Esophagus muscularis mucosa (tissue), 4 donors: ENCODE measurements around the gene MMD. TPM values are rescaled to one million over a fixed set of nuclear protein-coding genes. Genes with fewer than 3 reads are reported as not detected.

Experiments
- DNase-seq: peaks from one replicate; pipeline ENCODE4 v3.0.0-alpha.2; 2017; ENCODE audit errors: extremely low spot score
- H3K27ac ChIP-seq, 4 donors: fragments of 200-600 bp; sonication (generic); replicated peaks in 1 of 4; 1 replicate in 3 of 4; 2 replicates in 1 of 4; pipeline ENCODE4 v1.5.1; 2016 to 2019; ENCODE audit warnings: mild to moderate bottlenecking in 1 of 4
- H3K27me3 ChIP-seq, 4 donors: fragments of 200-600 bp; sonication (generic); one replicate each; pipeline versions ENCODE4 v1.5.1 to v1.6.0; 2016 to 2019
- H3K36me3 ChIP-seq, 4 donors: fragments of 200-600 bp; sonication (generic); one replicate each; pipeline ENCODE4 v1.5.1; 2016 to 2019
- H3K4me1 ChIP-seq, 4 donors: fragments of 200-600 bp; sonication (generic); one replicate each; pipeline ENCODE4 v1.5.1; 2016 to 2019
- H3K4me3 ChIP-seq, 4 donors: fragments of 200-600 bp; sonication (generic); 1 replicate in 2 of 4; 2 replicates in 2 of 4; pipeline ENCODE4 v1.5.1; 2016 to 2019; ENCODE audit warnings: mild to moderate bottlenecking in 4 of 4, moderate library complexity in 1 of 4
- H3K9me3 ChIP-seq, 4 donors: fragments of 200-600 bp; sonication (generic); 1 replicate in 3 of 4; 2 replicates in 1 of 4; pipeline ENCODE4 v1.5.1; 2016 to 2019
- EP300 ChIP-seq: sonication (generic); formaldehyde crosslinking; IDR thresholded peaks from one replicate; pipeline ENCODE4 v1.6.1; 2017; ENCODE audit warnings: antibody characterized with exemption
- POLR2A ChIP-seq: fragments of 450-650 bp; IDR thresholded peaks from one replicate; pipeline ENCODE4 v1.6.1; 2017; ENCODE audit warnings: antibody characterized with exemption, moderate library complexity, mild to moderate bottlenecking, low read depth
- POLR2AphosphoS5 ChIP-seq, 2 donors: sonication (generic); formaldehyde crosslinking; IDR thresholded peaks; one replicate each; pipeline ENCODE4 v1.6.1; 2017; ENCODE audit warnings: antibody characterized with exemption in 2 of 2
- WGBS: methylation state at CpG from one replicate; pipeline ENCODE4 v1.1.5; 2018; 5-methylcytosine and 5-hydroxymethylcytosine counted together
- intact Hi-C: fragments of 100-400 bp; cut with DNase I; formaldehyde crosslinking; loops from one replicate; pipeline ENCODE4 v1.15.1; 2023
- total RNA-seq, 4 donors: library from RNA; depleted of rRNA; stranded (reverse); fragments of >200 nt; gene quantifications; one replicate each; pipeline versions ENCODE4 v1.1.0 to v1.2.1, GENCODE V29; 2016
- TF ChIP-seq, protein P1 (sequence below), 3 experiments: fragments of 200-600 bp in 2 of 3; fragments of 450-650 bp in 1 of 3; sonication (generic) in 2 of 3; IDR thresholded peaks; one replicate each; pipeline ENCODE4 v1.5.1; 2017 to 2019; ENCODE audit warnings: antibody characterized with exemption in 3 of 3, mild to moderate bottlenecking in 2 of 3, moderate library complexity in 1 of 3

MMD gene
- total RNA-seq, 4 donors from 2014 or later, result 28.5 to 43.9 (median 32.4) TPM

DNA sequence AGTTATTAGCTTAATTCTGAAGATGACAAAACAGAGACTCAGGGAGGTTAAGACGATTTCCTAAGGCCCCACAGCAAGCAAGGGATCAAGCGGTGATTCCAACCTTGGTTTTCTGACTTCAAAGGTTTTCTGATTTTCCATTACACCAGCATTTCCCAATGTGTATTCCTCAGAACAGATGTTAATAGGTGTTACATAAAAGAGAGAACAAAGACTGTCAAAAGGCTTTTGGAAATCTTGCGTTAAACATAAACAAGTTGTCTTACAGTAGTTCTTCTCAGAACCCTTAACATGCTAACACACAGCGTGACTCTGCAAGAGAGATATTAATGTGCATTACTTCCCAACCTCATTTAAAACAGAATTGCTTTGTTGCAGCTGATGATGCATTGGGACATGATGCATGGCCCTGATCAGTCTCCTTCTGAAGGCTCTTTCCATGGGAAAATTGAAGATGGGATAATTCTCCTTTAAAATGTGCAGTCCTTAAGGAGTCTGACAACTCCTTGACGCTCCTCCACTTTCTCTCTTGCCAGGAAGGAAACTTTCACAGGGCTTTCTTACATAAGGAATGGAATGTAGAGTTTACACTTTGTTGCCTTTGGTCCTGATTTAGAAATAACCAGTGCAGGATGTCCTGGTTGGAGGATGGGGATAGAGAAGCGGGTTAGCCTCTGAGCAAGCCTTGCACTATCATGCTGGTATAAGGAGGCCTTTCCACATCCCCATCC is 21.5 kb upstream of the MMD start:
- Histone ChIP-seq H3K36me3 (no peaks in the 10 kb centered on the region), H3K27ac (peak overlapping the region; percentile 78 to 92 (median 86)), H3K9me3 (no peaks in the 10 kb centered on the region), H3K4me3 (no peak overlapping the region), H3K4me1 (peaks cover 14 to 81% (median 74%) of the 10 kb centered on the region in 4 donors), H3K27me3 (no peaks in the 10 kb centered on the region)
- no peak for DNase-seq
- TF ChIP-seq POLR2AphosphoS5 (IDR thresholded peaks at IDR 0.05), result peak; percentile 68 to 88
- no peak for TF ChIP-seq POLR2A
- TF ChIP-seq EP300, result peak; percentile 83
- 47% methylated on average over 6 of the region's 6 CpGs for WGBS
- intact Hi-C loops, result no loop called here

DNA sequence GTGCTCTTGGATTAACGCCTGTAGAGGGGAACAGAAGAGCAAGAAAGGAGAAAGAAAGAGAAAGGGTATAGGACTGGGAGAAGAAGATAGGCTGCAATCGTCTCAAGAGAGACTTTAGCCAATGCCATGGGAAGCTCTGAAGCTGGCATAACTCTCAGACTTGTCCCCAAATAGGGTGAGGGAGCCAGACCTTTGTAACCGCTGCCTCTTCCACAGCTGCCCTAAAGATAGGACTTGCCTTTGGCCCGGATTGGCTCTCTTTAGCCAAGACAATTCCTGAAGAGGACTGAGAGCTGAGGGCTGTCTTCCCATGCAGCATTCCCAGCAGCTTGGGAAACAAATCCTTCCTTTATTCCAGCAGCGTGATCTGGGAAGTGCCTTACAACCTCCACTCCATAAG is 20.8 kb upstream of the MMD start:
- Histone ChIP-seq H3K4me1 (peaks cover 14 to 81% (median 74%) of the 10 kb centered on the region in 4 donors), H3K36me3 (no peaks in the 10 kb centered on the region), H3K9me3 (no peaks in the 10 kb centered on the region), H3K4me3 (no peak overlapping the region), H3K27ac (peak overlapping the region; percentile 78 to 92 (median 86)), H3K27me3 (no peaks in the 10 kb centered on the region)
- DNase-seq, result no peak
- intact Hi-C loops, result no loop called here
- WGBS, result 37% methylated on average over 5 of the region's 5 CpGs
- TF ChIP-seq EP300 (no peak), POLR2AphosphoS5 (IDR thresholded peaks at IDR 0.05) (no peak), POLR2A (no peak)
- TF ChIP-seq, protein P1, sequence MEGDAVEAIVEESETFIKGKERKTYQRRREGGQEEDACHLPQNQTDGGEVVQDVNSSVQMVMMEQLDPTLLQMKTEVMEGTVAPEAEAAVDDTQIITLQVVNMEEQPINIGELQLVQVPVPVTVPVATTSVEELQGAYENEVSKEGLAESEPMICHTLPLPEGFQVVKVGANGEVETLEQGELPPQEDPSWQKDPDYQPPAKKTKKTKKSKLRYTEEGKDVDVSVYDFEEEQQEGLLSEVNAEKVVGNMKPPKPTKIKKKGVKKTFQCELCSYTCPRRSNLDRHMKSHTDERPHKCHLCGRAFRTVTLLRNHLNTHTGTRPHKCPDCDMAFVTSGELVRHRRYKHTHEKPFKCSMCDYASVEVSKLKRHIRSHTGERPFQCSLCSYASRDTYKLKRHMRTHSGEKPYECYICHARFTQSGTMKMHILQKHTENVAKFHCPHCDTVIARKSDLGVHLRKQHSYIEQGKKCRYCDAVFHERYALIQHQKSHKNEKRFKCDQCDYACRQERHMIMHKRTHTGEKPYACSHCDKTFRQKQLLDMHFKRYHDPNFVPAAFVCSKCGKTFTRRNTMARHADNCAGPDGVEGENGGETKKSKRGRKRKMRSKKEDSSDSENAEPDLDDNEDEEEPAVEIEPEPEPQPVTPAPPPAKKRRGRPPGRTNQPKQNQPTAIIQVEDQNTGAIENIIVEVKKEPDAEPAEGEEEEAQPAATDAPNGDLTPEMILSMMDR (IDR thresholded peaks at IDR 0.05), result no peak

DNA sequence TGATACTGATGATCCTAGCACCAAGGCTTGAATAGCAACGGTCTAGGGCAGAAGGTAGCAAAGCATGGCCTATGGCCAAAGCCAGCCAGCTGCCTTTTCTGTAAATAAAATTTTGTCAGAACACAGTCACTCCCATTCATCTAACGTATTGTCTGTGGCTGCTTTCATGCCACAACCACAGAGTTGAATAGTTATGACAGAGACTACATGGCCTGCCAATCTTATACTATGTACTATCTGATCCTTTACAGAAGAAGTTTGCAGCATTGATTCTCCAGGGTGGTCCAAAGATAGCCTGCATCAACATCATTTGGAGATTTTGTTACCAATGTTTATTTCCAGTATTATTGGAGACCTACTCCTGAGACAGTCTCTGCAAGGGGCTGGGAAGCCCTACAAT is 19.9 kb upstream of the MMD start:
- Histone ChIP-seq H3K9me3 (no peaks in the 10 kb centered on the region), H3K36me3 (no peaks in the 10 kb centered on the region), H3K27ac (peak overlapping the region; percentile 78 to 92 (median 86)), H3K27me3 (no peaks in the 10 kb centered on the region), H3K4me3 (no peak overlapping the region), H3K4me1 (peaks cover 14 to 80% (median 73%) of the 10 kb centered on the region in 4 donors)
- 37% methylated on average over 2 of the region's 2 CpGs for WGBS
- intact Hi-C loops, result no loop called here
- TF ChIP-seq, protein P1 (IDR thresholded peaks at IDR 0.05), result no peak
- no peak for TF ChIP-seq EP300
- no peak for TF ChIP-seq POLR2AphosphoS5 (IDR thresholded peaks at IDR 0.05)
- TF ChIP-seq POLR2A, result no peak
- DNase-seq, result no peak

DNA sequence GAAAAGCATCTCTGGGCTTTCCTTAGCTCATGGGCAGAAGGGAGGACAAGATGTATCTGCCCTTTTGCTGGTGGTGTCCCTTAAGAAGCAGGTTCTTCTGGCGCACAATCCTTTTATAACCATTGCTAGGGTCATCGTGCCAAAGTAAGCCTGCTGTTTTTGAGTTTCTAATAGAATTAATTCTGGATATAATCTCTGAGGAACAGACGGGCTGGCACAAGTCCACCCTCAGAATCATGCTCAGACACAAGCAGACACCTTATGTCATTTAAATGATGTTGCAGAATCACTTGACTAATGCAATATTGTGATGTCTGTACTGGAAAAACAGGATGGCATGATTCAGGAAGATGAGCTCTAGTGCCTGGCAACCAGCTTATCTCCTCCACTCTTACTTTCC is 18.8 kb upstream of the MMD start:
- no peaks in the 10 kb centered on the region for H3K9me3 ChIP-seq
- H3K4me1 ChIP-seq, result peaks cover 10 to 69% (median 63%) of the 10 kb centered on the region in 4 donors
- no peak overlapping the region for H3K4me3 ChIP-seq
- 49% methylated on average over 3 of the region's 3 CpGs for WGBS
- intact Hi-C loops, result no loop called here
- no peaks in the 10 kb centered on the region for H3K27me3 ChIP-seq
- TF ChIP-seq EP300, result no peak
- no peak for TF ChIP-seq POLR2A
- TF ChIP-seq, protein P1 (IDR thresholded peaks at IDR 0.05), result no peak
- TF ChIP-seq POLR2AphosphoS5 (IDR thresholded peaks at IDR 0.05), result peak; percentile 10 to 11
- peak overlapping the region; percentile 78 to 92 (median 86) for H3K27ac ChIP-seq
- H3K36me3 ChIP-seq, result no peaks in the 10 kb centered on the region
- DNase-seq, result no peak

DNA sequence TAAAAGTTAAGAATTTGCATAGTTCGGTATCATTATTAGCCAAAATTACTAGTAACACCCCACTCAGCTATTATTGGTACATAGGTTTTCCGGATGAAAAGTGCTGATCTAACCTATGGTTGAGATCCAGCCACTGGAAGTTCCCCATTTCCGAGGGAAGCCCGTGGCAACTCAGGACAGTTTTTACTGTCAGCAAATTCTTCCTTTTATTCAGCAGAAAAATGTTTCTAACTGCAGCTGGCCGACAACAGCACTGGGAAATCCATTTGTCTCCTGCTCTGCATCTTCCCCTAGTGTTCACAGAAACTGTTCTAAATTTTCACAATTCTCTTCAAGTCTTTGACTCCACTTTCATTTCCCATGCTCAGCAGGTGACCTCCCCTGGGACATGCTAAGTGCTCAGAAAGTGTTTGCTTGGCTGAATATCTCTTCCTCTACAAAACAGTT is 15.5 kb upstream of the MMD start:
- Histone ChIP-seq H3K27me3 (no peaks in the 10 kb centered on the region), H3K27ac (peak overlapping the region in 3 of 4 donors; percentile 26 to 46 (median 30)), H3K4me3 (no peak overlapping the region), H3K36me3 (no peaks in the 10 kb centered on the region), H3K4me1 (peaks cover 6 to 60% (median 53%) of the 10 kb centered on the region in 4 donors), H3K9me3 (no peaks in the 10 kb centered on the region)
- intact Hi-C loops, result no loop called here
- 22% methylated on average over 4 of the region's 5 CpGs for WGBS
- no peak for DNase-seq
- no peak for TF ChIP-seq POLR2A
- no peak for TF ChIP-seq POLR2AphosphoS5 (IDR thresholded peaks at IDR 0.05)
- TF ChIP-seq, protein P1 (IDR thresholded peaks at IDR 0.05), result no peak
- TF ChIP-seq EP300, result no peak
